SK-N-SH (cell line): ENCODE measurements around the gene EEF1B2. TPM values are rescaled to one million over a fixed set of nuclear protein-coding genes. Genes with fewer than 3 reads are reported as not detected.

Experiments
- CTCF ChIA-PET: fragments of 300-600, 350-600 bp; formaldehyde crosslinking; extraction: SDS; loops from one replicate; lab custom pipeline; 2021; lab: Yijun Ruan, JAX
- POLR2A ChIA-PET: fragments of 350-600 bp; sonication (Branson Sonifier 250); formaldehyde crosslinking; extraction: SDS; loops from one replicate; lab custom pipeline; 2020; ENCODE audit warnings: antibody characterized with exemption, inconsistent platforms; lab: Yijun Ruan, JAX
- DNase-seq: peaks from one replicate; pipeline ENCODE4 v3.0.0; 2012
- H2AFZ ChIP-seq: fragments of 200-600 bp; sonication (generic); 2 replicates; pipeline ENCODE4 v1.8.1; 2016; ENCODE audit warnings: antibody characterized with exemption, mild to moderate bottlenecking, low read depth
- H3F3A ChIP-seq: fragments of 200-600 bp; sonication (generic); replicated peaks from 2 replicates; pipeline ENCODE3; 2016; ENCODE audit warnings: antibody characterized with exemption, mild to moderate bottlenecking; ENCODE audit not compliant: insufficient read depth
- H3K27ac ChIP-seq, 2 experiments: fragments of 200-500 bp in 1 of 2; fragments of 200-600 bp in 1 of 2; sonication (Bioruptor generic) in 1 of 2; sonication (generic), shearing (Covaris generic) in 1 of 2; 2 replicates each; pipeline versions ENCODE4 v1.5.1 to v1.6.1; 2014 to 2016; ENCODE audit warnings: low read depth in 2 of 2, inconsistent platforms in 1 of 2, low read length in 1 of 2, mild to moderate bottlenecking in 1 of 2, mixed read lengths in 1 of 2
- H3K27me3 ChIP-seq: fragments of 200-600 bp; sonication (generic), shearing (Covaris generic); 2 replicates; pipeline ENCODE4 v1.6.1; 2016; ENCODE audit warnings: mixed run types; ENCODE audit not compliant: insufficient read depth
- H3K36me3 ChIP-seq, 2 experiments: fragments of 200-500 bp in 1 of 2; fragments of 200-600 bp in 1 of 2; sonication (Bioruptor generic) in 1 of 2; sonication (generic) in 1 of 2; replicated peaks in 1 of 2; 2 replicates each; pipeline versions ENCODE3 to v1.5.1; 2014 to 2016; ENCODE audit warnings: low read length in 1 of 2, mild to moderate bottlenecking in 1 of 2; ENCODE audit not compliant: insufficient read depth in 2 of 2, control insufficient read depth in 1 of 2
- H3K4me1 ChIP-seq, 2 experiments: fragments of 200-500 bp in 1 of 2; fragments of 200-600 bp in 1 of 2; sonication (Bioruptor generic) in 1 of 2; sonication (generic), shearing (Covaris generic) in 1 of 2; 2 replicates each; pipeline versions ENCODE4 v1.5.1 to v1.6.1; 2014 to 2016; ENCODE audit warnings: low read depth in 1 of 2, low read length in 1 of 2, mixed run types in 1 of 2; ENCODE audit not compliant: insufficient read depth in 2 of 2, control insufficient read depth in 1 of 2
- H3K4me2 ChIP-seq: fragments of 200-600 bp; sonication (generic), shearing (Covaris generic); 2 replicates; pipeline ENCODE4 v1.6.1; 2017; ENCODE audit warnings: mixed run types
- H3K4me3 ChIP-seq, 2 experiments: fragments of 200-500 bp in 1 of 2; fragments of 200-600 bp in 1 of 2; sonication (Bioruptor generic) in 1 of 2; sonication (generic), shearing (Covaris generic) in 1 of 2; 2 replicates each; pipeline versions ENCODE4 v1.5.1 to v1.8.1; 2014 to 2016; ENCODE audit warnings: low read depth in 2 of 2, inconsistent platforms in 1 of 2, low read length in 1 of 2, mild to moderate bottlenecking in 1 of 2, mixed read lengths in 1 of 2, moderate library complexity in 1 of 2
- H3K79me2 ChIP-seq: fragments of 200-600 bp; sonication (generic); 2 replicates; pipeline ENCODE4 v1.8.1; 2017; ENCODE audit warnings: mild to moderate bottlenecking; ENCODE audit not compliant: insufficient read depth
- H3K9ac ChIP-seq: fragments of 200-600 bp; sonication (generic); 2 replicates; pipeline ENCODE4 v1.6.1; 2017; ENCODE audit warnings: mixed run types
- H3K9me2 ChIP-seq: fragments of 200-600 bp; sonication (generic); 2 replicates; pipeline ENCODE4 v1.6.1; 2017; ENCODE audit warnings: mixed run types
- H3K9me3 ChIP-seq: fragments of 200-600 bp; sonication (generic); 2 replicates; pipeline ENCODE4 v1.6.1; 2017; ENCODE audit warnings: mixed run types, mild to moderate bottlenecking, moderate library complexity
- H4K20me1 ChIP-seq: fragments of 200-600 bp; sonication (generic); 2 replicates; pipeline ENCODE4 v1.6.1; 2017; ENCODE audit warnings: mild to moderate bottlenecking, mixed run types; ENCODE audit not compliant: insufficient read depth
- CHD2 ChIP-seq: fragments of 150-350 bp; IDR thresholded peaks from 2 replicates; pipeline ENCODE4 v1.6.1; 2018; ENCODE audit warnings: low read length; ENCODE audit not compliant: partially characterized antibody
- EZH2phosphoT487 ChIP-seq: fragments of 200-600 bp; sonication (generic); IDR thresholded peaks from 2 replicates; pipeline ENCODE4 v1.6.1; 2017; ENCODE audit warnings: low read depth, mixed run types, mild to moderate bottlenecking, antibody characterized with exemption, moderate library complexity, borderline replicate concordance
- FOSL2 ChIP-seq: IDR thresholded peaks from 2 replicates; pipeline ENCODE4 v1.4.0; 2012; ENCODE audit warnings: low read depth, mild to moderate bottlenecking, moderate library complexity, borderline replicate concordance
- FOXM1 ChIP-seq: IDR thresholded peaks from 2 replicates; pipeline ENCODE4 v1.4.0; 2012; ENCODE audit warnings: low read depth, mild to moderate bottlenecking
- GABPA ChIP-seq: IDR thresholded peaks from 2 replicates; pipeline ENCODE4 v1.4.0; 2012; ENCODE audit warnings: low read depth, mild to moderate bottlenecking
- MAX ChIP-seq: IDR thresholded peaks from 2 replicates; pipeline ENCODE4 v1.4.0; 2012; ENCODE audit warnings: low read depth
- MEF2A ChIP-seq: IDR thresholded peaks from 2 replicates; pipeline ENCODE4 v1.4.0; 2012; ENCODE audit warnings: low read depth, borderline replicate concordance
- MXI1 ChIP-seq: IDR thresholded peaks from 2 replicates; pipeline ENCODE4 v1.6.1; 2012; ENCODE audit warnings: mild to moderate bottlenecking, low read depth, low read length, improper control_type of control experiment
- POLR2AphosphoS5 ChIP-seq: IDR thresholded peaks from 2 replicates; pipeline ENCODE4 v1.6.1; 2012; ENCODE audit warnings: low read depth, low read length
- RAD21 ChIP-seq: IDR thresholded peaks from 2 replicates; pipeline ENCODE4 v1.6.1; 2012; ENCODE audit warnings: mild to moderate bottlenecking, low read length
- RCOR1 ChIP-seq: fragments of 150-350 bp; IDR thresholded peaks from 2 replicates; pipeline ENCODE4 v1.6.1; 2017; ENCODE audit warnings: antibody characterized with exemption, low read length
- RFX5 ChIP-seq: IDR thresholded peaks from 2 replicates; pipeline ENCODE4 v1.6.1; 2012; ENCODE audit warnings: mild to moderate bottlenecking, improper control_type of control experiment, low read length
- RXRA ChIP-seq: IDR thresholded peaks from 2 replicates; pipeline ENCODE4 v1.4.0; 2012; ENCODE audit warnings: low read depth, mild to moderate bottlenecking, borderline replicate concordance
- SMC3 ChIP-seq: IDR thresholded peaks from 2 replicates; pipeline ENCODE4 v1.6.1; 2012; ENCODE audit warnings: low read depth, low read length, improper control_type of control experiment
- TCF12 ChIP-seq: IDR thresholded peaks from 2 replicates; pipeline ENCODE4 v1.4.0; 2012
- YY1 ChIP-seq: IDR thresholded peaks from 2 replicates; pipeline ENCODE4 v1.4.0; 2012; ENCODE audit warnings: low read depth, mild to moderate bottlenecking
- WGBS: methylation state at CpG from one replicate; pipeline ENCODE4 v1.1.6; 2017; ENCODE audit warnings: low lambda C conversion rate; 5-methylcytosine and 5-hydroxymethylcytosine counted together
- polyA plus RNA-seq, 3 experiments: library from polyadenylated mRNA; depleted of rRNA; stranded (reverse); fragments of >200 nt; gene quantifications; 2 replicates each; pipeline ENCODE4 v1.2.3, GENCODE V29; 2012

The EEF1B2 gene
- polyA plus RNA-seq, 1 of the 3 experiments (the other 2 are of a cell fraction): 815 TPM

GRCh38 chr2:206149330-206149729, 10.4 kb upstream of the EEF1B2 start:
- WGBS: 92% methylated on average over 1 of the region's 1 CpG
- peaks cover 50% of the 10 kb centered on the region for H3K79me2 ChIP-seq
- no peak overlapping the region for H3K9ac ChIP-seq
- no peaks in the 10 kb centered on the region for H3K9me3 ChIP-seq
- peaks cover 63 to 66% of the 10 kb centered on the region in 2 experiments for H3K36me3 ChIP-seq
- POLR2A ChIA-PET: no interaction called here
- DNase-seq: no peak
- no peak overlapping the region for H3K4me3 ChIP-seq
- H3K27me3 ChIP-seq: no peaks in the 10 kb centered on the region
- CTCF ChIA-PET: no interaction called here
- H3F3A ChIP-seq: peaks cover 8% of the 10 kb centered on the region
- no peak overlapping the region for H2AFZ ChIP-seq
- TF ChIP-seq GABPA: no peak
- TF ChIP-seq POLR2AphosphoS5: no peak
- TF ChIP-seq CHD2: no peak
- no peak for TF ChIP-seq RCOR1
- no peak for TF ChIP-seq MEF2A
- TF ChIP-seq, all 33 proteins: peak for 0
- H4K20me1 ChIP-seq: peaks cover 17% of the 10 kb centered on the region
- no peaks in the 10 kb centered on the region for H3K9me2 ChIP-seq
- H3K4me2 ChIP-seq: no peak overlapping the region
- no peaks in the 10 kb centered on the region for H3K4me1 ChIP-seq
- H3K27ac ChIP-seq: no peak overlapping the region

GRCh38 chr2:206150168-206150567, 9.5 kb upstream of the EEF1B2 start:
- POLR2A ChIA-PET: no interaction called here
- Histone ChIP-seq H3K36me3 (peaks cover 55 to 59% of the 10 kb centered on the region in 2 experiments), H3F3A (peaks cover 8% of the 10 kb centered on the region), H3K79me2 (peaks cover 58% of the 10 kb centered on the region), H3K4me2 (no peak overlapping the region), H3K27ac (no peak overlapping the region), H3K27me3 (no peaks in the 10 kb centered on the region), H3K4me3 (no peak overlapping the region), H4K20me1 (peaks cover 21% of the 10 kb centered on the region), H3K4me1 (no peaks in the 10 kb centered on the region), H3K9me2 (no peaks in the 10 kb centered on the region), H3K9me3 (no peaks in the 10 kb centered on the region), H3K9ac (no peak overlapping the region), H2AFZ (no peak overlapping the region)
- 100% methylated on average over 1 of the region's 1 CpG for WGBS
- TF ChIP-seq MXI1 (no peak), SMC3 (no peak), YY1 (no peak), TCF12 (no peak), RXRA (no peak), CHD2 (no peak), FOSL2 (no peak), MAX (no peak), MEF2A (no peak), EZH2phosphoT487 (no peak), RFX5 (no peak), FOXM1 (no peak), POLR2AphosphoS5 (no peak), RAD21 (no peak)
- no peak for DNase-seq
- CTCF ChIA-PET: no interaction called here
